ENCODE results near the gene HDAC10. TPM values are rescaled to one million over a fixed set of nuclear protein-coding genes. Genes with fewer than 3 reads are reported as not detected.

The HDAC10 gene
- total RNA-seq, 2 donors from 2014 or later: 31.9 to 128 TPM

DNA sequence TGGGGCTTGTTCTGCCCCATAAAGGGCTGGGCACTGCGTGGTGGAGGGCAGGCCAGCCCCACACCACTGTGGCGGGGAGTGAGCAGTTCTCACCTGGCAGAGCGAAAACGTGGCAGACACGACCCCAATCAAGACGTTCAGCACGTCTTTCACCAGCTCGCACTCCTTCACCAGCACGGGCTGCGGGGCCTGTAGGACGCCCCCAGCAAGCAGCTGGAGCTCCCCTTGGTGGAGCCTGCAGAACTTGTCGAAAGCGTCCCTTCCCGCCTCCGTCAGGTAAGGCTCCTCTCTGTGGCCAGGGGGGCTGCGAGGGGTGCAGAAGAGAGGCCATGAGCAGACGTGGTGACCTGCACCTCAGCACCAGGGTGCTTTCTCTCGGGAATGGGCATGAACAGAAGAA is 17.8 kb downstream of the HDAC10 start:
- TF ChIP-seq, protein P1, sequence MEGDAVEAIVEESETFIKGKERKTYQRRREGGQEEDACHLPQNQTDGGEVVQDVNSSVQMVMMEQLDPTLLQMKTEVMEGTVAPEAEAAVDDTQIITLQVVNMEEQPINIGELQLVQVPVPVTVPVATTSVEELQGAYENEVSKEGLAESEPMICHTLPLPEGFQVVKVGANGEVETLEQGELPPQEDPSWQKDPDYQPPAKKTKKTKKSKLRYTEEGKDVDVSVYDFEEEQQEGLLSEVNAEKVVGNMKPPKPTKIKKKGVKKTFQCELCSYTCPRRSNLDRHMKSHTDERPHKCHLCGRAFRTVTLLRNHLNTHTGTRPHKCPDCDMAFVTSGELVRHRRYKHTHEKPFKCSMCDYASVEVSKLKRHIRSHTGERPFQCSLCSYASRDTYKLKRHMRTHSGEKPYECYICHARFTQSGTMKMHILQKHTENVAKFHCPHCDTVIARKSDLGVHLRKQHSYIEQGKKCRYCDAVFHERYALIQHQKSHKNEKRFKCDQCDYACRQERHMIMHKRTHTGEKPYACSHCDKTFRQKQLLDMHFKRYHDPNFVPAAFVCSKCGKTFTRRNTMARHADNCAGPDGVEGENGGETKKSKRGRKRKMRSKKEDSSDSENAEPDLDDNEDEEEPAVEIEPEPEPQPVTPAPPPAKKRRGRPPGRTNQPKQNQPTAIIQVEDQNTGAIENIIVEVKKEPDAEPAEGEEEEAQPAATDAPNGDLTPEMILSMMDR (IDR thresholded peaks at IDR 0.05): no peak
- no peak for TF ChIP-seq POLR2A (IDR thresholded peaks at IDR 0.05)
- Histone ChIP-seq H3K27ac (no peak overlapping the region), H3K9me3 (no peaks in the 10 kb centered on the region), H3K4me3 (no peak overlapping the region), H3K4me1 (no peaks in the 10 kb centered on the region), H3K36me3 (replicated peaks in 1 of 2; ENCODE audit: insufficient read depth in 1 of 2, low read depth in 2 of 2) (no peaks in the 10 kb centered on the region), H3K27me3 (no peaks in the 10 kb centered on the region)
- DNase-seq (no peak), ATAC-seq (no peak)
- WGBS, 2 donors: 86 to 89% methylated on average over 13 to 18 of the region's 18 CpGs
- intact Hi-C loops (cut with DNase I): no loop called here

DNA sequence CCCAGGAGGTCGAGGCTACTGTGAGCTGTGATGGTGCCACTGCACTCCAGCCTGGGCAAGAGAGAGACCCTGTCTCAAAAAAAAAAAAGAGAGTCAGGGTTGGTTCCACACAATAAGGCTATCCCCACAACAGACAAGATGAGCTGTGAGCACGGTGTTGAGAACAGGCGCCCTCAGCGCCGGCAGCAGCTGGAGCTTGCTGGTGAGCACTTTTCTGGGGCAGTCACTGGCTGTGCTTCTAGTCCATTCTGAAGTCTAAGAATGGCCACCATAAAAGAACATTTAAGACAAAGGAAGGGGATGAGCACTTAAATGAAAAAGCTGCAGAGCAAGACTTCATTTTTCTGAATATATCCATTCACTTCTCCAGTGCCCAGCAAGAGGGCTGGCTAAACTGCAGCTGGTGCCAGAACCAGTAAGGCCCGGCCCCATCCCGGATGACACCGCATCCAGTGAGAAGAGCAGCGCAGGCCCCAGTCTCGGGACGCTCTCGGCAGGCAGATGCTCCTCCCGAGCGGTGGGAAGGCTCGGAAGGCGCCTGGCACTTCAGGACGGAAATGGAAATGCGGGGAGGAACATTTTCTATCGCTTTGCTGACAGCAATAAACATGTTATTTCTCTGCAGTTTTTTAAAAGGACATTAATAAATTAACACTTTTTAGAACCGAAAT is 18.4 kb downstream of the HDAC10 start:
- H3K27me3 ChIP-seq: no peaks in the 10 kb centered on the region
- TF ChIP-seq POLR2A (IDR thresholded peaks at IDR 0.05): no peak
- TF ChIP-seq, protein P1 (IDR thresholded peaks at IDR 0.05): no peak
- 87 to 89% methylated on average over 20 of the region's 20 CpGs for WGBS, 2 donors
- no peaks in the 10 kb centered on the region for H3K9me3 ChIP-seq
- no peak overlapping the region for H3K27ac ChIP-seq
- no peak overlapping the region for H3K4me3 ChIP-seq
- DNase-seq: no peak
- no peak for ATAC-seq
- no peaks in the 10 kb centered on the region for H3K36me3 ChIP-seq (replicated peaks in 1 of 2; ENCODE audit: insufficient read depth in 1 of 2, low read depth in 2 of 2)
- no peaks in the 10 kb centered on the region for H3K4me1 ChIP-seq
- intact Hi-C loops (cut with DNase I): no loop called here

DNA sequence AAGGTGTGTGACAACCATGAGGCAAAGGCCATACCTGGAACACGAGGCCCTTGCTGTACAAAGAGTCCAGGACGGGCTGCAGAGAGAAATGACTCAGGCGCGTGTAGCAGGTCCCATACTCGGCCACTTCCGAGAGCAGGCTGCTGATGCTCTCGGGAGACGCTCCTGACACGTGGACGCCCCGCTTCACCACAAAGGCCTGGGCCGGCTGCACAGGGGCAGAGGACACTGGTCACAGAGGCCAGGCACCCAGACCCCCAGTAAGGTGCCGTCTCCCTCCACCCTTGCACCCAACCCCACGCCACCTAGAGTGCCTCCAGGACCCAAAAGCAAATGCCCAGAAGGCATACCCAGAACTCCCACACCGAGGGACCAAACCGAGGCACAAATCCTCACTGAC is 21.7 kb downstream of the HDAC10 start:
- intact Hi-C loops (cut with DNase I): no loop called here
- ATAC-seq: no peak
- TF ChIP-seq, protein P1 (IDR thresholded peaks at IDR 0.05): no peak
- no peak for TF ChIP-seq POLR2A (IDR thresholded peaks at IDR 0.05)
- peaks cover 9% of the 10 kb centered on the region for H3K4me1 ChIP-seq
- no peak for DNase-seq
- H3K27ac ChIP-seq: no peak overlapping the region
- 94 to 98% methylated on average over 5 to 12 of the region's 16 CpGs for WGBS, 2 donors
- H3K27me3 ChIP-seq: no peaks in the 10 kb centered on the region
- no peak overlapping the region for H3K4me3 ChIP-seq
- no peaks in the 10 kb centered on the region for H3K9me3 ChIP-seq
- peaks cover 0 to 5% of the 10 kb centered on the region in 2 donors for H3K36me3 ChIP-seq (replicated peaks in 1 of 2; ENCODE audit: insufficient read depth in 1 of 2, low read depth in 2 of 2)

DNA sequence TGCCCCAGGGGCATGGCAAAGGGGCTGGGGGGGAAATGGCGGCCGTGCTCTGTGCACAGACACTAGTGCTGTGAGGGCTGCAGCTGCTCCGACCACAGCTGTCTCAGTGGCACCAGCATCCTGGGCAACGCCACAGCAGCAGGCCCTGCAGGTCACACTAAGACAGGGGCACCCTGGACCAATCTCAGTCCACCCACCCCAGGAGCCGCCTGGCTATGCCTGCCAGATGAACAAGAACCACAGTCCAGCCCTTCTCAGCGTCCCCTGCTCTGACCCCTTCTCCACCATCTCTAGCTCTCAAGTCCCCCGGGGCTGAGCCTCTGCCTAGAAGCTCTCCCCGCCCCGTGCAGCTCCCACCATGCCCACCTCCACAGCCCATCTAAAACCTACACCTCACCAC is 22.7 kb downstream of the HDAC10 start:
- DNase-seq: no peak
- WGBS, 2 donors: 94 to 100% methylated on average over 5 to 9 of the region's 9 CpGs
- Histone ChIP-seq H3K4me1 (peaks cover 9% of the 10 kb centered on the region), H3K36me3 (replicated peaks in 1 of 2; ENCODE audit: insufficient read depth in 1 of 2, low read depth in 2 of 2) (peaks cover 4 to 5% of the 10 kb centered on the region in 2 donors), H3K27ac (no peak overlapping the region), H3K9me3 (no peaks in the 10 kb centered on the region), H3K4me3 (no peak overlapping the region), H3K27me3 (no peaks in the 10 kb centered on the region)
- TF ChIP-seq POLR2A (IDR thresholded peaks at IDR 0.05): no peak
- TF ChIP-seq, protein P1 (IDR thresholded peaks at IDR 0.05): no peak
- intact Hi-C loops (cut with DNase I): no loop called here
- ATAC-seq: no peak

Measured in body of pancreas (tissue), 4 donors.